DLD1 (cell line): ENCODE measurements around the gene KCTD20.
"Not testable (repeated sequence)": the region's sequence is repeated elsewhere in the genome, so short reads cannot be mapped to it uniquely, and the experiment has no call there.

ENCODE experiments used
- in situ Hi-C: cut with HindIII; loops from 2 replicates; pipeline ENCODE4 v1.10.0; 2017; ENCODE audit warnings: low sequenced_read_pairs

KCTD20 gene

GRCh38 chr6:36442671-36443470 is at the start of gene KCTD20, which contains the start of gene PXT1:
KCTD20 (plus strand) TSS chr6:36443000; CDS start chr6:36470098, 27,098 bp downstream.
PXT1 (minus strand) TSS chr6:36442854; CDS start chr6:36426082, 16,772 bp downstream.
- in situ Hi-C loops: no loop called here

DNA sequence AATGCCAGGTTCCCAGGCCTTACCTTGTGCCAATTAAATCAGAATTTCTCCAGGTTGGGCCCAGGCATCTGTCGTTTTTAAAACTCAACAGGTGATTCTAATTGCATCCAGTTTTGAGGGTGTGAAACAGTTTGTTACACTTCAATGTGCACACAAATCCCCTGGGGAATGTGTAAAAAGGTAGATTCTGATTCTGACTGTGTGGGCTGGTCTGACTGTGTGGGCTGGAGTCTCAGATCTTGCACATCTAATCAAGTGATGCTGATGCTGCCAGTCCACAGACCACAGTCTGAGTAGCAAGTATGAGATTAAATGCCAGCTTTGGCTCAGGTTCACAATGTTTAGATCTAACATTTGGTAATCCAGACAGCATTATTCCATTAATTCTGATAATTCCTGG is 42.8 kb upstream of the KCTD20 start:
- in situ Hi-C loops: loop anchor here (25.0 kb wide), 1 partner anchor 113 kb away; no protein-coding TSS in a partner anchor

- in situ Hi-C loops: no loop called here
These were observed 40.3 kb upstream of the KCTD20 start for GRCh38 chr6:36402481-36402880.

GRCh38 chr6:36404164-36404563 is 38.6 kb upstream of the KCTD20 start:
- in situ Hi-C loops: no loop called here

DNA sequence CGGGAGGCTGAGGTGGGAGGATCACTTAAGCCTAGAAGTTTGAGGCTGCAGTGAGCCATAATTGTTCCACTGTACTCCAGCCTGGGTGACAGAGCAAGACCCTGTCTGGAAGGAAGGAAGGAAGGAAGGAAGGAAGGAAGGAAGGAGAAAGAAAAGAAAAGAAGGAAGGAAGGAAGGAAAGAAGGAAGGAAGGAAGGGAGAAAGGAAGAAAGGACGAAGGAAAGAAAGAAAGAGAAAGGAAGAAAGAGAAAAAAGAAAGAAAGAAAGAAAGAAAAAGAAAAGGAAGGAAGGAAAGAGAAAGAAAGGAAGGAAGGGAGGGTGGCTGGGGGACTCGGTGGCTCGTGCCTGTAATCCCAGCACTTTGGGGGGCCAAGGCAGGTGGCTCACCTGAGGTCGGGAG is 33.1 kb upstream of the KCTD20 start:
- in situ Hi-C loops: not testable (repeated sequence)

GRCh38 chr6:36413489-36414480 is 29.0 kb upstream of the KCTD20 start:
- in situ Hi-C loops: no loop called here

DNA sequence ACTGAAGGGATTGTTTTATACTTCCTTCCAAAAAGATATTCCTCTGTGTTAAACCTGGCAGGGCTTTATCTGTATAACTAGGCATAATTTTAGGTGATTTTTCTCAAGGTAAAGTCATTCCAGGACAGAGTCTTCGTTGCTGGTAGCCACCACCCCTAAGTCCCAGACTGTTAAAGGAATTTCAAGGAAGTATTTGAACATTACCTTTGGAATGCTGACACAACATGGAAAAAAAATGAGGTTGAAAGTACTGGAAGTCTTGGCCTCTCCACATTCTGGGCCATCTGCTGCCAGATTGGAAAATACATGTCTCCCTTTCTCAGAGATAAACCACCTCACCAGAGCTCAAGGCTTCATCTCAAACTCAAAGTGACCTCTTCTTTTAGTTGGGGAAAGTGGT is 28.3 kb upstream of the KCTD20 start:
- in situ Hi-C loops: no loop called here

- in situ Hi-C loops: no loop called here
These were observed 24.2 kb upstream of the KCTD20 start for GRCh38 chr6:36418558-36418957.

DNA sequence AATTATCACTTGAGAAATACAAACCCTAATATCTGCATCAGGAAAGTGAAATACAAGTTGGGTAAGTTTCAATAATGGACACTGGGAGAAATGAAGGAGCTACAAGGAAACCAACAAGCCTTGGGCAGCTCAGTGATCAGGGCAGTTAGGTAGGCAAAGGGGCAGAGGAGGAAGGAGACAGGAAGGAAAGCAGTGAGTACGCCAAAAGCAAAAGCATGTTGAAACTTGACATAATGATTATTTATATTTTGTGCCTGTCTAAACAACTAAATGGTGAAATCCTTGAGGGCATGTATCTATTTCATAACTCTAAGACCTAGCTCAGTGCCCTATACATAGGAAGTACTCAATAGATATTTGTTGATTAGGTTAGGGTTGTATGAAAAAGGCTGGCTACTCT is 23.5 kb upstream of the KCTD20 start:
- in situ Hi-C loops: no loop called here

- in situ Hi-C loops: no loop called here
These were observed 20.1 kb upstream of the KCTD20 start for GRCh38 chr6:36422714-36423100.

DNA sequence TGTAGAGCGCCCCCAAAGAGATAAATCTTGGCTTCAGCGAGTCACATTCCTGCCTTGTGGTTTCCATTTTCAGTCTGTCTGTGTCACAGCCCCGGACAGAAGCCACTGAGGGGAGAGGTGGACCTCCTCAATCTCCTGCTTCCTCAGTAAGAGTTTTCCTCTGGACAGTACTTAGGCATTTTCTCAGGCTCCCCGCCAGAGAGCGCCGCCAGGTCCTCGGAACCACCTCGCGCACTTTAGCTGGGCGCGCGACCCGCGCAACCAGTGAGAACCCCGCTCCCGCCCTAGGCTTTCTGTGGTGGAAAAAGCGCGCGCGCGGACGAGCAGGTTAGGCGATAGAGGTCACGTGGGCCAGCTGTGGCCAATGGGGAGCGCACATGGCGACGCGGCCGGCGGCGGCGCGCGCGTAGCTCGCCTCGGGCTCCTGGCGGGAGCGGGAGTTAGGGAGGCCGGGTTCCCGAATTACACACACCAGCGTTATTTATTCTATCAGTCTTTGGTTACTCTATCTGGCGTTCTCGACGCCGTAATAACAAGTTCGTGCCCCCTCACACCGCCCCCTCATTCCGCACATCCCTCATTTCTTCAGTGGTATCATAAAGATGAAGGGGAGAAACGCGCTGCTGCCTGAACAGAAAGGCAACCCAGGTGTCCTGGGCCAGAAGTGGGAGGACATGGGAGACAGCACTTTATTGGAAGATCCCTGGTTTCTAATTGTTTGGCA is 19.5 kb upstream of the KCTD20 start:
- in situ Hi-C loops: no loop called here

- in situ Hi-C loops: no loop called here
These were observed 16.2 kb upstream of the KCTD20 start for GRCh38 chr6:36426622-36427021.

GRCh38 chr6:36428911-36429310 is 13.9 kb upstream of the KCTD20 start:
- in situ Hi-C loops: no loop called here

DNA sequence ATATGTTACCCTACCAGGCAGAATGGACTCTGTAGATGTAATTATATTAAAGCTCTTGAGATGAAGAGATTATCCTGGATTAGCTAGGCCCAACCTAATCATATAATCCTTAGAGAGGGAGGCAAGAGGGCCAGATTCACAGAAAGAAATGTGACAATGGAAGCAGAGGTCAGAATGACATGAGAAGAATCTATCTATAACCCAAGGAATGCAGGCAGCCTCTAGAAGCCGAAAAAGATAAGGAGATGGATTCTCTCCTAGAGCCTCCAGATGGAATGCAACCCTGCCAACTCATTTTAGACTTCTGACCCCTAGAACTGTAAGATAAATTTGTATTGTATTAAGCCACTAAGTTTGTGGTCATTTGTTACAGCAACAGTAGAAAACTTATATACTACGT is 12.4 kb upstream of the KCTD20 start:
- in situ Hi-C loops: no loop called here

GRCh38 chr6:36431197-36431596 is 11.6 kb upstream of the KCTD20 start:
- in situ Hi-C loops: no loop called here

DNA sequence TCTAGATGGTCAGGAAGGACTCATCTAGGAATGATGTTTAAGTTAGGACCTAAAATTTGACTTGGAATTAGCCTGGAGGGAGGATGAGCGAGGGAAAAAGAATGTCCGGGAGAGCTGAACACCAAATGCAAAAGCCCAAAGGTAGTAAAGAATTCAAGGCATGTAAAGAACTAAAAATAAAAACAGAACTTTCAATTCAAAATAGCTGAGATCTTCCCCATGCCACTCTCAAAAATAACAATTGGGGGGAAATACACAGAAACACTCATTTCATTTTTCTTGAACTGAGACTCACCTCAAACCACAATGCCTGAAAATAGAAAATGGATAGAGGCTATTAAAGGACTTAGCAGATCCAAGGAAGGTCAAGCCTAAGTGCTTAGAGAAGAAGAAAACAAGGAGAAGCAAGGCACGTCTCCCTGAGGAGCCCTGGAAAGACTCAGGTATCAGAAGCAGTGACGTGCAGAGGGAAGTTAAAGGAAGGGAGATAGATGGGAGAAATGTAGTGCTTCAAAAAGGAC is 10.6 kb upstream of the KCTD20 start:
- in situ Hi-C loops: no loop called here

- in situ Hi-C loops: no loop called here
These were observed 6.3 kb upstream of the KCTD20 start for GRCh38 chr6:36436466-36436865.

DNA sequence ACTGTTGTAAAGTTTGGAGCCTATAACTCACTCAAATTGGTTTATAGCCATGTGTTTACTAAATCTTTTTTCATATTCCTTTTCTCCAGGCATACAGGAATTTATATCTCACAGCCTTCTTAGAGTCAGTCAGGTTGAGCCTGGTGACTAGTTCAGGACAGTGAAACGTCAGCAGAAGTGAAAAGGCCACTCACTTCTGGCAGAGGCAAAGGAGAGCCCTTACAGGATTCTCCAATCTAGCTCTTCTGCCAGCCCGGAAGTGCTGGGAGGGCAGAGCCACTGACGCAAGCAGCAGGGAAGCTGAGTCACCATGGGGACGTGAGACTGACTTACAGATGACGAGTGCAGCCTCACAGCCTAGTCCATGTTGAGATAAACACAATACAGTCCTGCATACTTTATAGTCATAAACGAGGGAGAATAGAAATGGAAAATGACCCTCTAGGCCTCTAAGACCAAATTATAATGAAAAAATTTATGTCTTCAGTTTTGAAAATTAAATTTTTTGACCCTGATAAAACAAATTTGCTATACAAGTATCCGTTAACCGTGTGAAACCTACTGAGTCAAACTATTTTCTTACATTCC is 1.4 kb upstream of the KCTD20 start:
- in situ Hi-C loops: no loop called here

DNA sequence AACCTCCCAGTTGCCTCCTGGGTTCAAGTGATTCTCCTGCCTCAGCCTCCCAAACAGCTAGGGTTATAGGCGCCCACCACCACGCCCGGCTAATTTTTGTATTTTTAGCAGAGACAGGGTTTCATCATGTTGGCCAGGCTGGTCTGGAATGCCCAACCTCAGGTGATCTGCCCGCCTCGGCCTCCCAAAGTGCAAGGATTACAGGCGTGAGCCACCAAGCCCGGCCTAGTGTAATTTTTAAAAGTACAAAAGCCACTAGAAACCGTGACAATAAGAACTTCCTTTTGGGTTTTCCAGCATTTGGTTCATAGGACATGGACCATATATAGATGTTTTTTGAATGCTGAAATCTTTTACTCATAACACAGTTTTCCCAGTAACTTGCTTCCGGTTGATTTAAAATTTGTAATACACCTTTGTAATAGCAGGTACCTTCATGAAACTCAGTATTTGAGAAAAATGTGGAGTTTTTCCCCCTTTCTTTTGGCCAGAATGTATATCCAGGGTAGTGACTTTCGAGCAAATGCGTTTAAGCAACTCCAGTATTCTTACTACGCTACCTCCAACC is 613 bp upstream of the KCTD20 start:
- in situ Hi-C loops: no loop called here
